DMS114 treated with DMSO at 0.1 percent for 48 hours (cell line): ENCODE data around the gene IL12A.

ENCODE experiments used
- DNase-seq: peaks from one replicate; lab custom pipeline; 2025; ENCODE audit not compliant: unreplicated experiment; lab: John Stamatoyannopoulos, UW

Gene IL12A

DNA sequence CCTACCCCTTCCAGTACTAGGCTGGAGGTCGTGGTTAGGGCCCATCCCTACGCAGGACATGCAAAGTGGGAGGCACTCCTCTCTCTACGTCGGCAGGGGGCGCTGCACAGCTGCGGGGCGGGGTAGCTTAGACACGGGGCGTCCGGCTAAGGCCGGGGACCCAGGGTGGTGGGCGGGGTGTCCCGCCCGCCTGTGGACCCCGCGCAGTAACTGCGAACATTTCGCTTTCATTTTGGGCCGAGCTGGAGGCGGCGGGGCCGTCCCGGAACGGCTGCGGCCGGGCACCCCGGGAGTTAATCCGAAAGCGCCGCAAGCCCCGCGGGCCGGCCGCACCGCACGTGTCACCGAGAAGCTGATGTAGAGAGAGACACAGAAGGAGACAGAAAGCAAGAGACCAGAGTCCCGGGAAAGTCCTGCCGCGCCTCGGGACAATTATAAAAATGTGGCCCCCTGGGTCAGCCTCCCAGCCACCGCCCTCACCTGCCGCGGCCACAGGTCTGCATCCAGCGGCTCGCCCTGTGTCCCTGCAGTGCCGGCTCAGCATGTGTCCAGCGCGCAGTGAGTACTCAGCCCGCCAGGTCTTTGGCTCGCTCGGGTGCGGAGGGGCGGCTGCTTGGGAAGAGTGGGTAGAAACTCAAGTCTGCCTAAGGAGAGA lies at the start of gene IL12A:
TSS of gene IL12A (plus strand) at position 219 of the 655 bp plus-strand sequence.
- peak; percentile 39 for DNase-seq

- DNase-seq = no peak
Measured at GRCh38 chr3:159941038-159942000, 47.3 kb upstream of the IL12A start.

DNA sequence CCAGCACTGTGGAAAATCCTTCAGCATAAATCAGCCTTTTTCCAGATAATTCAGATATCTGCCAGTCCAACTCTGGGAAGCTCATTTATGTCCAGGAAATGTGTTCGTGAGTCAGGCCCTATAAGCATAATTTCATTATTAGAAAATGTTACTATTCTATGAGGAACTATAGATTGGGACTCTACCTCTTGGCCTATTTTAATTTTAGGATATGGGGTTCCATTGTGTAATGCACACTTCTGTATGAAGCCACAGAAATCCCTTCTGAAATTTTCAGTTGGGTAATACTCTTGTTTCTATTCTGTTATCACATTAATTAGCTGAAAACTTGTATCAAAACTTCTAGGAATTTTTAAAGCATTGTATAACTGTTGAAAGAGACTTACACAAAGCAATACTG lies 43.9 kb upstream of the IL12A start:
- no peak for DNase-seq

DNA sequence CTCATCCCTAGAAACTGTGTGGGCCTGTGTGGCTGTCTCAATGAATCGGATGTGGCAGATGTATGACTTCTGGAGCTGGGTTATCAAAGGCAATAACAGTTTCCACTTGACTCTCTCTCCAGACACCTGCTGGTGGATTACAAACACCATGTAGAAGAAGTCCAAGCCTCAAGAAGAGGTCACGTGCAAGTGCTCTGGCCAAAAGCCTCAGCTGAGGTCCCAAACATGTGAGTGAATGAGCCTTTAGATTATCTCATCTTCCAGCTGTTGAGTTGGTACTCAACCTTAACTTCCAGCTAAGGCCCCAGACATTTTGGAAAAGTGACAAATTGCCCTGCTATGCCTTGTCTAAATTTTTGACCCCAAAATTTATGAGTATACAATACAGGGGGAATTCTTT lies 42.7 kb upstream of the IL12A start:
- DNase-seq = no peak

GRCh38 chr3:159947220-159947619 lies 41.4 kb upstream of the IL12A start:
- no peak for DNase-seq

DNA sequence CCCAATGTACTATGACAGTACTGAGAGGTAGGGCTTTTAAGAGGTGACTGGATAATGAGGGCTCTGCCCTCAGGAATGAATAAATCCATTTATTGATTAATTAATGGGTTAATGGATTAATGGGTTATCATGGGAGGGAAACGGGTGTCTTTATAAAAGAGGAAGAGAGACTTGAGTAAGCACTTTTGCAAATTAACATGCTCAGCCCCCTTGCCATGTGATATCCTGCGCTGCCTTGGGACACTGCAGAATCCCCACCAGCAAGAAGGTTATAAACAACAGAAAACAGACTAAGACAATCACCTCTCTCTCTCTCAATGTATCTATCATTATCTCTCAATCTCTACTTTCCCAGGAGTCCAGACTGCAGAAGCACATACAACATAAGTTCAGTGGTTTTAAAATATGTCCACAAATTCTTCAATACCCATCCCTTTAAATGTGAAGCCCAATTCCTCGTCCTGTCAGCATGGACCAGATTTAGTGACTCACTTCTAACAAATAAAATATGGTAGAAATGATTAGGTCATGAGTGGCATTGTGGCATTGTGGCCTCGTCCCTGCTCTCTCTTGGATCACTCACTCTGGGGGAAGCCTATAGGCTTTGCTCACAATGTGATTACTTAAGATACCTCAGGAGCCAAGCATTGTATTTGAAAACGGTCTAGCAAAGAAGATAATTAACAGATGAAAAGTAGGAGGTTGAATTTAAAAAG lies 40.0 kb upstream of the IL12A start:
- DNase-seq = no peak

GRCh38 chr3:159950156-159950898 lies 38.3 kb upstream of the IL12A start:
- no peak for DNase-seq

- DNase-seq = no peak
Measured at GRCh38 chr3:159951540-159951939, 37.1 kb upstream of the IL12A start.

- DNase-seq = no peak
Measured at GRCh38 chr3:159953325-159954085, 35.1 kb upstream of the IL12A start.

DNA sequence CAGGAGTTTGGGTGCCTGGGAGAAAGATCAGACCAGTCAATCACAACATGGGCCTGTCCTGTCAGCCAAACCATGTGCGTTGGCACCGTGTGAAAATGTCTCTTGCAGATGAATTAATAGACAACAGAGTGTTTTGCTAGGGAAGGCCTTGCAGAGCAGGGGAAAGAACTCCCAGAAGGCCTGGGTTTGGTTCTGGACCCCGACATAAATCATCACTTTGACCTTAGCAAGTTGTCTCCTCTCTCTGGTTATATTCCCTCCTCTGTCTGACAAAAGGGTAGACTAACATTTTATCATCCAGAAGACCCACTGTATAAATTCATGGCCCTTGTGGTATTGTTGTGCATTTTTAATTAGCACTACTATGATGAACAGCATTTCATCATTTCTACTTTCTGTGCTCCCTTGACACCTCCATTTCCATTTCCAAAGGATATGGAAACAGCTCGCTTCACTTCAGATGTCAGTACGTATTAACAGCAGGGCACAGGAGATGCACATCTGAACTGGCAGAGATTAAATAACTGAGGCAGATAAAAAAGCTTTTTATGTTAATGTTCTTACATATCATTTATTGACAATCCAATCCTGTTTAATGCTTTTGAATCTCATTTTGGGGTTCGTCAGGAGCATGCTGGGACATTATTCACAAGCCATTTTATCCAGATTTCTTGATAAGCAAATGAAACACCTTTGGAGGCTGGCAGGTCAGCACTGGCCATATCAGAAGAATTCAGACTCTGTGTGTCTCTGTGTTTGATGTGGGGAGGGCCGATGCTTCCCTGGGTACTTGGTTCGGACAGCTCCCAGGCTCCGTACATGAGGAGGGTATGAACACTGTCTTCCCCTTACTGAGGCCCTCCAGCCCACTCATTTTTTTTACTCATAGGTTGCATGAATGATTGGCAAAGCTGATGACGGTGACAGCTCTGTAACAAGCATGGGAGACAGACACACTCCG lies 28.2 kb upstream of the IL12A start:
- DNase-seq = no peak

GRCh38 chr3:159964166-159964973 lies 24.3 kb upstream of the IL12A start:
- DNase-seq = no peak

DNA sequence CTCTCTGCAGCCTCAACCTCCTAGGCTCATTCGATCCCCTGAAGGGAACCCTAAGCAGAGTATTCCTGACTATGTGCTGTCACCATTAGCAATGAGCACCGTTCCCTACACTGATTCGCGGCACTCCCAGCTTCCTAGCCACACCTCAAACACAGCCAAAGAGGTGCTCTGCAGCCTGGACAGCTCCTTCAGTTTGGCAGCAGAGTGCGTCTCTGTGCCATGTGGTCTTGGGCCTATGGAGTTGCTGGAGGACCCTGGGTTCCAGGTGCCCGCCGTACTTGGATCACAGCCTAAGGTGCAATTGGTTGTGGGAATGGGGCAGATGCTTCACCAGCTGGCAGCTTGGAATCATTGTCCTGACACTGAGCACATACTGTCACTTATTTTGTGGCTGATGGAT lies 17.3 kb upstream of the IL12A start:
- no peak for DNase-seq

DNA sequence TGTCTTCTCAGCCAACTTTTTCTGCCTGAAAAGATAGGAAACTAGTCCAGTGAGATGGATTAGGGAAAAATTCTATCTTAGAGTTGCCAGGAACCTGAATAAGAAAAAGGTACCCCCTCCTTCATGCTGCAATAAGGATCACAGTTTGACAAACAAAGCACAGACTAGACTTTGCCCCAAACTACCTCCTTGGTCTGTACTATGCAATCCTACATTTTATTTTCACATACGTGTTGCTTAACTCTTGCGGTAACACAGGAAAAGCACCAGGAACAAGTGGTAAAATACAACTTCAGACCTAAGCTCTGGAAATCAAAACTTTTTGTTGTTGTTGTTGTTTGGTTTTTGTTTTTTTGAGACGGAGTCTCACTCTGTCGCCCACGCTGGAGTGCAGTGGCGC lies 11.3 kb upstream of the IL12A start:
- DNase-seq = no peak

- no peak for DNase-seq
Measured at GRCh38 chr3:159978353-159978752, 10.3 kb upstream of the IL12A start.

- no peak for DNase-seq
Measured at GRCh38 chr3:159978918-159979703, 9.5 kb upstream of the IL12A start.

- no peak for DNase-seq
Measured at GRCh38 chr3:159982442-159982974, 6.1 kb upstream of the IL12A start.

DNA sequence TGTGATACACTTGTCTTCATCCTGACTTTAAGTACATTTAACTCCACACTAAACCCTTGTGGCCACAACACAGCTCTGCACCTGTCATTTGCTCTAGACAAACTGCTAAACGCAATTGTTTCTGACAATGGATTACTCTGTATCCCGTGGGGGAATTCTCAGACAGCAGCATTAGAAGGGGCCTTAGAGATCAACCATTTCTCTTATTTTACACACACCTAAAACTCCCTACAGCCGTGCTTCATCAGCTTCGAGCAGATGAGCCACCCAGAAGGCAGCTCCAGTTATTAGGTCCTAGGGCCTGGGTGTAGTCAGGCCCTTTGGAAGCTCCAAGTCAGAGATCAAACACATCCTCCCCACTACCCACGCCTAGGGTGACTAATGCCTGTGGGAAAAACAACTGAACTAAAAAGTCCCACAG lies 1.3 kb upstream of the IL12A start:
- no peak for DNase-seq
